Gastroesophageal sphincter (tissue), 4 donors: ENCODE data around the gene LSS. TPM values are rescaled to one million over a fixed set of nuclear protein-coding genes. Genes with fewer than 3 reads are reported as not detected.

Experiments used
- ATAC-seq: fragments of 150-250 bp; one replicate; pipeline ENCODE4 v1.9.1; 2016; ENCODE audit warnings: mild to moderate bottlenecking, moderate library complexity
- H3K27ac ChIP-seq, 4 donors: fragments of 200-600 bp; sonication (generic) in 3 of 4; 1 replicate in 3 of 4; 2 replicates in 1 of 4; pipeline ENCODE4 v1.5.1; 2016 to 2019
- H3K27me3 ChIP-seq: fragments of 200-600 bp; sonication (generic); one replicate; pipeline ENCODE4 v1.5.1; 2019
- H3K36me3 ChIP-seq, 2 donors: fragments of 200-600 bp; sonication (generic); one replicate each; pipeline ENCODE4 v1.5.1; 2019; ENCODE audit warnings: control low read depth in 1 of 2
- H3K4me1 ChIP-seq, 3 donors: fragments of 200-600 bp; sonication (generic); 1 replicate in 2 of 3; 2 replicates in 1 of 3; pipeline ENCODE4 v1.5.1; 2016 to 2019; ENCODE audit warnings: control low read depth in 2 of 3
- H3K4me3 ChIP-seq, 2 donors: fragments of 200-600 bp; sonication (generic); one replicate each; pipeline ENCODE4 v1.5.1; 2019; ENCODE audit warnings: mild to moderate bottlenecking in 1 of 2, moderate library complexity in 1 of 2
- H3K9me3 ChIP-seq, 3 donors: fragments of 200-600 bp; sonication (generic); one replicate each; pipeline ENCODE4 v1.5.1; 2017 to 2019; ENCODE audit warnings: control low read depth in 2 of 3
- EP300 ChIP-seq: sonication (generic); formaldehyde crosslinking; IDR thresholded peaks from one replicate; pipeline ENCODE4 v1.6.1; 2017; ENCODE audit warnings: antibody characterized with exemption, mild to moderate bottlenecking
- POLR2A ChIP-seq, 2 donors: fragments of 450-650 bp; IDR thresholded peaks; one replicate each; pipeline ENCODE4 v1.6.1; 2017; ENCODE audit warnings: antibody characterized with exemption in 2 of 2, mild to moderate bottlenecking in 2 of 2, moderate library complexity in 1 of 2
- POLR2AphosphoS5 ChIP-seq: sonication (generic); formaldehyde crosslinking; IDR thresholded peaks from one replicate; pipeline ENCODE4 v1.6.1; 2017; ENCODE audit warnings: antibody characterized with exemption
- WGBS, 2 donors: methylation state at CpG; one replicate each; pipeline ENCODE4 v1.1.5; 2018; ENCODE audit warnings: low coverage in 1 of 2; 5-methylcytosine and 5-hydroxymethylcytosine counted together
- total RNA-seq, 4 donors: library from RNA; depleted of rRNA; stranded (reverse); fragments of >200 nt; gene quantifications; one replicate each; pipeline ENCODE4 v1.1.0, GENCODE V29; 2016
- TF ChIP-seq, protein P1 (sequence below), 4 experiments: fragments of 200-600 bp in 2 of 4; fragments of 450-650 bp in 2 of 4; sonication (generic) in 1 of 4; IDR thresholded peaks; one replicate each; pipeline ENCODE4 v1.5.1; 2017 to 2019; ENCODE audit warnings: antibody characterized with exemption in 4 of 4, mild to moderate bottlenecking in 2 of 4, moderate library complexity in 2 of 4

The LSS gene
- total RNA-seq, 4 donors from 2014 or later, result 57.7 to 104 (median 85.7) TPM

DNA sequence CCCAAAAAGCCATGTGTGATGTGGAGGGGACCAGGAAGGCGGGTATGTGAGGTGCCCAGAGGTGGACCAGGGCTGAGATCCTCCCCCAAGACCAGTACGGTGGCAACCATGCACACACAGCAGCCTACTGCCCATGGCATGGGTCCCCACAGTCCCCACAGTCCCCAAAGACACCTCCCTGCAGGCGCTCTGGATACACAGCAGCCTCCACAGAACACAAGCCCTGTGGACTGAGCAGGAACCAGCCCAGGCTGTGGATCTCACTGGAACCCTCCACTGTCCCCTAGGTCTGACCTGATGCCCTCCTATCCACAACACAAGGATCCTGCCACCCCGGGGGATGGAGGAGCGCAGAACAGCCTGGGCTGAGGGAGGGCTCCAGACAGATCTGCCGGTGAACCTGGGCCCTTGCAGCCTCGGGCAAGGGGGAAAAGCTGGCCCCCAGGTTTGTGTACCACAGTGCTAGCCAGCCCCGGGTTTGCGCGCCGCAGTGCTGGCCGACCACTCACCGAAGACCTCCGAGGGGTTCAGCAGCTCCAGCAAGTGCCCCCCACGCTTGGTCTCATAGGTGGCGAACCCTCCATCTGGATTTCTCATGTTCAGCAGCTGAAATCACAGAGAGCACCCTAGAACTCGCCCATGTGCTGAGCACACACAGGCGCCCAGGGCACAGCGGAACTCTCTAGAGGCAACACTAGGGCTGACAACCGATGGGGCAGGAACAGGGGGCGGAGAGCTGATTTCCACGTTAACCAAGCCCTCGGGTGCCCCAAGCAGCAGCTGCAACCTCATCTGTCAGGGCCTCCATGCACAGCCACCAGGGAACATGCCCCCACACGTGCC, 22.2 kb downstream of the LSS start:
- Histone ChIP-seq H3K36me3 (peaks cover 0 to 91% of the 10 kb centered on the region in 2 donors), H3K4me1 (no peaks in the 10 kb centered on the region), H3K9me3 (no peaks in the 10 kb centered on the region), H3K27ac (no peak overlapping the region), H3K27me3 (no peaks in the 10 kb centered on the region), H3K4me3 (no peak overlapping the region)
- no peak for ATAC-seq
- 100% methylated on average over 1 of the region's 24 CpGs; no CpG with 5 or more reads in 1 of the 2 donors for WGBS, 2 donors
- TF ChIP-seq POLR2A (IDR thresholded peaks at IDR 0.05) (no peak), POLR2AphosphoS5 (no peak), EP300 (no peak)
- TF ChIP-seq, protein P1, sequence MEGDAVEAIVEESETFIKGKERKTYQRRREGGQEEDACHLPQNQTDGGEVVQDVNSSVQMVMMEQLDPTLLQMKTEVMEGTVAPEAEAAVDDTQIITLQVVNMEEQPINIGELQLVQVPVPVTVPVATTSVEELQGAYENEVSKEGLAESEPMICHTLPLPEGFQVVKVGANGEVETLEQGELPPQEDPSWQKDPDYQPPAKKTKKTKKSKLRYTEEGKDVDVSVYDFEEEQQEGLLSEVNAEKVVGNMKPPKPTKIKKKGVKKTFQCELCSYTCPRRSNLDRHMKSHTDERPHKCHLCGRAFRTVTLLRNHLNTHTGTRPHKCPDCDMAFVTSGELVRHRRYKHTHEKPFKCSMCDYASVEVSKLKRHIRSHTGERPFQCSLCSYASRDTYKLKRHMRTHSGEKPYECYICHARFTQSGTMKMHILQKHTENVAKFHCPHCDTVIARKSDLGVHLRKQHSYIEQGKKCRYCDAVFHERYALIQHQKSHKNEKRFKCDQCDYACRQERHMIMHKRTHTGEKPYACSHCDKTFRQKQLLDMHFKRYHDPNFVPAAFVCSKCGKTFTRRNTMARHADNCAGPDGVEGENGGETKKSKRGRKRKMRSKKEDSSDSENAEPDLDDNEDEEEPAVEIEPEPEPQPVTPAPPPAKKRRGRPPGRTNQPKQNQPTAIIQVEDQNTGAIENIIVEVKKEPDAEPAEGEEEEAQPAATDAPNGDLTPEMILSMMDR (IDR thresholded peaks at IDR 0.05), result no peak

DNA sequence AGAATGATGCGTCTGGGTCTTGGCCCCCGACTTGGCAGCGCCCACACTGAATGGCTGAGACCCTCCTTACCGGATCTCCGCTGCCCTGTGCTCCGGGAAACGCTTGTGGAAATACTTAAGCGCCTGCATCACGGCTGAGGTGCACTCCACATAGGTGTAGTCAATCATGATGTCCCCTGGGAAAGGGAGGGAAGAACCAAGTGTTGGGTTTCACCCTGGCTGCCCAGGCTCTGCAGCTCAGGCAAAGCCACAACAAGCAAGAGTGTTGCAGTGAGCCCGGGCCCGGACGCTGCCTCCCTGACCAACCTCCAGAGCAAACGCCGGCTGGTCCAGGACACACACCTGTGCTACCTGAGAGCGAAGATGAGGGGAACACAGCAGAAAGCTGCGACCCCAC, 22.8 kb downstream of the LSS start:
- peaks cover 0 to 88% of the 10 kb centered on the region in 2 donors for H3K36me3 ChIP-seq
- no peaks in the 10 kb centered on the region for H3K27me3 ChIP-seq
- no peaks in the 10 kb centered on the region for H3K9me3 ChIP-seq
- ATAC-seq, result no peak
- no peak overlapping the region for H3K27ac ChIP-seq
- no peak overlapping the region for H3K4me3 ChIP-seq
- H3K4me1 ChIP-seq, result no peaks in the 10 kb centered on the region
- TF ChIP-seq POLR2AphosphoS5 (no peak), POLR2A (IDR thresholded peaks at IDR 0.05) (no peak), EP300 (no peak)
- TF ChIP-seq, protein P1 (IDR thresholded peaks at IDR 0.05), result no peak
- 93% methylated on average over 6 of the region's 16 CpGs; no CpG with 5 or more reads in 1 of the 2 donors for WGBS, 2 donors

GRCh38 chr21:46205166-46205565, 23.4 kb downstream of the LSS start:
- Histone ChIP-seq H3K9me3 (no peaks in the 10 kb centered on the region), H3K36me3 (peaks cover 0 to 88% of the 10 kb centered on the region in 2 donors), H3K4me3 (no peak overlapping the region), H3K4me1 (no peaks in the 10 kb centered on the region), H3K27me3 (no peaks in the 10 kb centered on the region), H3K27ac (no peak overlapping the region)
- 88 to 100% methylated on average over 2 to 18 of the region's 18 CpGs for WGBS, 2 donors
- ATAC-seq, result no peak
- TF ChIP-seq EP300 (no peak), POLR2AphosphoS5 (no peak), POLR2A (IDR thresholded peaks at IDR 0.05) (no peak)
- TF ChIP-seq, protein P1 (IDR thresholded peaks at IDR 0.05), result no peak

GRCh38 chr21:46203203-46203600, 25.4 kb downstream of the LSS start:
- Histone ChIP-seq H3K36me3 (peaks cover 0 to 88% of the 10 kb centered on the region in 2 donors), H3K27ac (no peak overlapping the region), H3K9me3 (no peaks in the 10 kb centered on the region), H3K4me1 (no peaks in the 10 kb centered on the region), H3K4me3 (no peak overlapping the region), H3K27me3 (no peaks in the 10 kb centered on the region)
- 92 to 93% methylated on average over 8 of the region's 8 CpGs for WGBS, 2 donors
- no peak for ATAC-seq
- no peak for TF ChIP-seq POLR2AphosphoS5
- TF ChIP-seq, protein P1 (IDR thresholded peaks at IDR 0.05), result no peak
- TF ChIP-seq EP300, result no peak
- TF ChIP-seq POLR2A (IDR thresholded peaks at IDR 0.05), result no peak
